Left renal pelvis (tissue), 4 donors: ENCODE results near the gene EVC. TPM values are rescaled to one million over a fixed set of nuclear protein-coding genes. Genes with fewer than 3 reads are reported as not detected.
"Not testable (repeated sequence)": the region's sequence is repeated elsewhere in the genome, so short reads cannot be mapped to it uniquely, and the experiment has no call there.

Experiments used
- DNase-seq, 4 donors: peaks; one replicate each; pipeline ENCODE4 v3.0.0-alpha.2; 2013; ENCODE audit warnings: low read depth in 4 of 4, low spot score in 3 of 4
- polyA plus RNA-seq, 4 donors: library from polyadenylated mRNA; unstranded; fragments of 120-200 nt; gene quantifications; one replicate each; pipeline ENCODE4 v1.2.1, GENCODE V29; 2013; ENCODE audit not compliant: insufficient read length in 4 of 4

EVC gene
- polyA plus RNA-seq, 4 donors: 29.2 to 47.9 (median 39.8) TPM

DNA sequence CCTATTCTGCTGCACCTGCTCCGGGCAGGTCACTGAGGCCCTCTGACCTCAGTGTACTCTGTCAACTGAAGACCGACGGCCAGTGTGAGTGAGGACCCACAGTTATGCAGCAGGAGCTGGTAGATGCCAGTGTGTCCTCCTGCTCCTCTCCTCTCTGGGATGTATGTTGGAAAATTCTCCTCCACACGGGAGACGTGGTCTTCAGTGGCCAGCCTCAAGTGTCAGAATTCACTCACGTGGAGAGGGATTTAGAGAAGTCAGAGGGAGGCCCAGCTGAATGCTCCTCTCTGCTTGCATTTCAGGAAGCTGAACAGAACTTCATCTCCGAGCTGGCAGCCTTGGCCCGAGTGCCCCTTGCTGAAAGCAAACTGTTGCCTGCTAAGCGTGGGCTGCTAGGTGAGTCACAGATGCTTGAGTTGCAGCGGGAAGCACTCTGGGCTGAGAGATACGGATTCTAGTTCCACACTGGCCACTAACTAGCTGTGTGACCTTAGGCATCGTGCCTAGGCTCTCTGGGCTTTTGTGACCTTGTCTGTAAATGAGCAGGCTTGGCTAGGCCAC is 98.3 kb downstream of the EVC start:
- no peak for DNase-seq

DNA sequence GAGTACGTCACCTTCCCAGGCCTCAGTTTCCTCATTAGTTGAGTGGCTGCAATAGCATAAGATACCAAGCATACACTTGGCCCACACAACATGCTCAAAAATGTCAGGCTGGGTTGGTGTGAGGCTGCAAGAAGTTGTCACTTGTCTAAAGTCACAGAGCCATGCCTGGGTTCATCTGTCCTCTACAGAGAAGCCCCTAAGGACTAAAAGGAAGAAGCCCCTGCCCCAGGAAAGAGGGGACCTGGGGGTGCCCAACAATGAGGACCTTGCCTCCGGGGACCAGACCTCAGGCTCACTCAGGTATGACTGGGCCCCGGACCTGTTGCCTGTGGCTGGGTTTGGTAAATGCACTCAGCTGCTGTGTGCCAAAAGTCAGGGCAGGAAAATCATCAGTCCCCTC is 99.2 kb downstream of the EVC start:
- DNase-seq: no peak

DNA sequence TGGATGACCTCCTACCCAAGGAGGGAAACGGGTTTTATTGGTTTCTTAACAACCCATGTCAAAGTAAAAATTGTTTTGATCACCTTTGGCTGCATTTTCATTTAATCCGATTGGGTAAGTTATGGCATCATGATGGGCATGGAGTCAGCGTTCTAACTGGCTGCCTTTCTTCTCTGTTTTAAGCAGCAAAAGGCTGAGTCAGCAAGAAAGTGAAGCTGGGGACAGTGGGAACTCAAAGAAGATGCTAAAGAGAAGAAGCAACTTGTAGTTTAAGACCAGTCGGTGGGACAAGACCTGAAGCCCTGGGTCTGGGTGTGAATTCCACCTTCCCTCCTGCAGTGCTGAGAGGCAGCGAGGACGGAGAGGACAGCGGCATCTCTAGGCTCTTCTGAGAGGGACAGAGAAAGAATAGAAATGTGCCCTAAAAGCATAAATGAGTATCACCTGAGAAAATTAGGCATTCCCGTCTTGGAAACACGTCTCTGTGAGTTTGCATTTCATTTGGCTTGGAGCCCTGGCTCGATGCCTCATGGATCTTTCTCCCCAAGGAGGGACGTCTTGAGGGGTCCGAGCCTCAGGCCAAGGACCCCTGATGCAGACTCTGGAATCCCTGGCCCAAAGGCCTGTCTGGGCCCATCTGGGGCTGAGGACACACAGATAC is 99.9 kb downstream of the EVC start:
- no peak for DNase-seq

DNA sequence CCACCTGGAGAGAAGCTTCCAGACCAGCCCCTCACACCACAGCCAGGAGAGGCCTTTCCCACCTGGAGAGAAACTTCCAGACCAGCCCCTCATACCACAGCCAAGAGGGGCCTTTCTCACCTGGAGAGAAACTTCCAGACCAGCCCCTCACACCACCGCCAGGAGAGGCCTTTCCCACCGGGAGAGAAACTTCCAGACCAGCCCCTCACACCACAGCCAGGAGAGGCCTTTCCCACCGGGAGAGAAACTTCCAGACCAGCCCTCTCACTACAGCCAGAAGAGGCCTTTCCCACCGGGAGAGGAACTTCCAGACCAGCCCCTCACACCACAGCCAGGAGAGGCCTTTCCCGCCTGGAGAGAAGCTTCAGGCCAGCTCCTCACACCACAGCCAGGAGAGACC is 101.1 kb downstream of the EVC start:
- DNase-seq: not testable (repeated sequence)

DNA sequence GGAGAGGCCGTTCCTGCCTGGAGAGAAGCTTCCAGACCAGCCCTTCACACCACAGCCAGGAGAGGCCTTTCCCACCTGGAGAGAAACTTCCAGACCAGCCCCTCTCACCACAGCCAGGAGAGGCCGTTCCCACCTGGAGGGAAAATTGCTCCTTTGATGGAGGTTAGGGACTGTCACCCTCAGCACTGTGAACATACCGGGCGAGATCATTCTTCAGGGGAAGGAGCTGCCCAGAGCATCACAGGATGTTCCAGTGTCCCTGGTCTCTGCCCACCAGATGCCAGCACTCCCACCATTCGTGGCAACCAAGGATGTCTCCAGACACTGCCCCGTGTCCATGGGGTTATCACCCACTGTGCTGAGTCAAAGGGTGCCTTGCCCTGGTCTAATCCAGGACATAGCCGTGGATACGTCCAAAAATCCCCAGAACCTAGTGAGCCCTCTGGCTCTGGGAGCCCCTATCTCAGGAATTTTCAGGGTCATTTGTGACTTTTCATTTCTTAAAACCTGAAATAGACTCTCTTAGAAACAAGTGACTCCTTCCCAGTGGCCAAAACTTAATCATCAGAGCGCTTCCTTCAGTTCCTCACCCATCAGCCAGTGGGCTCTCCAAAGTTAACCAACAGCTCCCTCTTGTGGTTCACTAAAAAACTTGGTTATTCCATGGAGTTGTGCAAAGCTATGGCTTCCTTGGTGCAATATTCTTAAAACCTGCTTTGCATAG is 101.7 kb downstream of the EVC start:
- peak; percentile 18 to 42 (median 37) for DNase-seq

DNA sequence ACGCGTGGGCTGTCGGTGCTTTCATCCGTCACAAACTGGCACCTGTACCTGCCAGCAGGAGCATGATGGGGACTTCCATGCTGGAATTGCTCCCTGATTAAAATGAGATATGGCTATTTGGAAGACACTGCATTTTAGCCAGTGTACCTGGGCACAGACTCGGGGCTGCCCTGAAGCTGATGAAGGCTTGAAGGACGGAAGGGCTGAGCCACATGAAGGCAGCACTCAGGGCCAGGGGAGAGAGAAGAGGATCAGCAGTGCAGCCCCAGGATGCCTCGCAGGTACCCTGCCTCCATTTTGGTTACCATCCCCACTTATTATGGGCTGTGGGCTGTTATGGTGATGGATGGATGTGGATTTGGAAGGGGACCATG is 102.9 kb downstream of the EVC start:
- DNase-seq: no peak

DNA sequence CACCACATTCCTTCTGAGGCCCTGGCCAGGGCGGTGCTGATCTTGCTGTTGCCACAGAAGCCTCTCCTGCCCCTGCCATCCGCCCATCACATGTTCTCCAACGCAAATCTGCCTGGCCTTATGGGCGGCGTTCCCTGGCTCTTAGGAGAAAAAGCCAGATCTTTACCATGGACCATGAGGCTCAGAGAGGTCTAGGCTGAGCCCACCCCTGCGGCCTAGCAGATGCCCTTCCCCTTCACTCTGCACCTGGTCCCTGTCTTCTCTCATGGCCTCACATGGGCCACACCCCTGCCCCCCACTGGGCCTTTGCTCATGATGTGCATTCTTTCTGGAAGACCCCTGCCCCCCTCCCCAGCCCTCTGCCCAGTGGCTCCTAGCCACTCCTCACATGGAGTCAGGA is 103.4 kb downstream of the EVC start:
- DNase-seq: no peak

DNA sequence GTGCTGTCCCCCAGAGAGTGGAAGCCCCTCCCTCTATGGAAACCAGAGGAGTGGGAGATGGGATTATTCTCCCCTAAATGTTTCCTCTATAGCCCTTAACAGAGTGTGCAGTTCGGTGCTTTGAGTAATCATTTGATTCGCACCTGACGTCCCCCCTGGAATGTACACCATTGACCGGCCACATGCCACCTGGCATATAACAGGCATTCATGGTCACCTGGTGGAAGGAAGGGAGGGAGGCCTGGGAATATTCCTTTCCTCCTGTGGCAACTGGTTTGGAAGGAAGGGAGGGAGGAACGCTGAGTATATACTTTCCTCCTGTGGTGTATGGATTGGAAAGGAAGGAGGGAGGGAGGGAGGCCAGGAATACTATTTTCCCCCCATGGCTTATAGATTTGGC is 104.6 kb downstream of the EVC start:
- no peak for DNase-seq

DNA sequence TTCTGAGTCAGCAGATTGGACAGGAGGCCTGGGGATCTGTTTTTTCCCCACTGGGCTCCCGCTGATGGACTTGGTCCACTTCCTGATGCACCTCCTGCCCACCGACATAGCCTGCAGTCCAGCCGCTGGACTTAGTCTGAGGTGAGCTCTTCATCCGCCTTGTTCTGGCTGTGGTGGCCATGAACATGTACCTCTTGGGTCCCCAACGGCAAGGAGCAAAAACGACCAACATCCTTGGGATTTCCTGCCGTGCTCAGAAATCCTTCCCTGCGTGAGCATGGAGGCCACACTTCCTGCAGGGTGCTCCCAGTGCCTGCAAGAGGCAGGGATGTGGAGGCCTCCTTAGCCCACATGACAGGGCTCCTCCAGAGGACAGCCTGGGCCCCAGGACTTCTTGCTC is 105.1 kb downstream of the EVC start:
- DNase-seq: no peak

DNA sequence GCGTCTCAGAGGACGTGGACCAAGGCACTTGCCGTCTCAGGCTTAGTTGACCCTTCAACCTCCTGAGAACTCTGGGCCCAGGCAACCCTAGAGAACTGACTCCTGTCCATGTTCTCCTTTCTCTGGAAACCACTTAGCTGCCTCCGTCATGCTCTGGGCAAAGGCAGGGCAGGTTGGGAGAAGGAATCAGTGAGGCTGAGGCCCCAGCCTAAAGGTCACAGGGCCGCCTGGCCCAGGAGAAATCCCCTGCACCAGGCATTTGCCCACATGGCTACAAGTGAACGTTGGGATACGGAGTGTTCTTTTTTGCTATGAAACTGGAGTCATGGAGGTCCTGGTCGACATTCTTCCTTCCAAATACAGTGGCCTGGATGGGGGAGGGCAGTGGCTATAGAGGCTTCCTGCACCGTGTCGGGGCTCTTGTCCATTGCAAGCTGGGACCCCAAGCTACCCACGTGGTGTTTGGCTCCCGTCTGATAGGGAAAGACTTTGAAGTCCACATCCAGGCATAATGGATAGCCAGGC is 105.9 kb downstream of the EVC start:
- no peak for DNase-seq

DNA sequence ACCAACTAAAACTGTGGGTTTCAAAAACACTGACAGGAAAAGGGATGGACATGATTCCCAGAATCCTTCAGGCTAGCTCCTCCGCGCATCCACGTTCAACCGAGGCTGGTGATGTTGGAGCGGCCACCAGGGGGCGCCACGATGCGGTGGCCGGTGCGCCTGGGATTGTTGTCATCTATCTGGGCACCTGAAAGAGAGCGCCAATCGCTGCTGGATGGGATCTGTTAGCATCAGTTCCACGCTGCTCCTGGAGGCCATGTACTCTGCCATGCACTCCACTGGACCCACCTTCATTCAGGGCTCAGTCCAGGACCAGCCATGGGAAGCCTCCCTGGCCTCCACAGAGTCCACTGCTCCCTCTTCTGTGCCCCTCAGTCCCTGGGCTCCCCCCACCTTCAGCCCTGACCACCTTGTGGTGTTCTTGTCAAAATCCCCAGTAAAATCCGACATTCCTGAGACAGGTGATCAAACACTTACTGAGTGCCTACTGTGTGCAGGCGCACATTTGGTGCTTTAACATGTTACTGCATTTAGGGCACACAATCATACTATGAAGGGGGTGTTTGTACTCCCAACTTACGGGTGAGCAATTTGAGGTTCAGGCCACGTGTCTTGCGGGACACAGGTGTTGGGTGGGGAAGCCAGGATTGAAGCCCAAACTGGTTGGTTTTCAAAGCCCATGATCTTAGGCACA is 110.8 kb downstream of the EVC start:
- DNase-seq: no peak

DNA sequence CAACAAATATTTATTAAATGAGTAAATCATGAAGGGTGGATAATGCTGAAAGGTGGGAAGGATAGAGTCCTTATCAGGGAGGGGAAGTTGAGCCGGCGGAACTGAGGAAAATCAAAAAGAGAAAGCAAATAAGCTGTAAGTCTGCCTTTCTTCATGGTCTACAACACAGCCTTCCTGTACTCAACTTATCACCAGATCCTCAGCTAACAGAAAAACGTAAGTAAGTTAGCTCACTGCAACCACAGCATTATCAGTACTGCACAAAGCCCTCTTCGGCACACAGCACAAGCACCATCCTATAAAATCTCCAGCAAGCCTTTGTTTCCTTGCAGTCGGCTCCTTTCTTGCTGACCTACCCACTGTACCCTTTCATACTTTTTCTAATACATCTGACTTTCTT is 111.6 kb downstream of the EVC start:
- DNase-seq: no peak

DNA sequence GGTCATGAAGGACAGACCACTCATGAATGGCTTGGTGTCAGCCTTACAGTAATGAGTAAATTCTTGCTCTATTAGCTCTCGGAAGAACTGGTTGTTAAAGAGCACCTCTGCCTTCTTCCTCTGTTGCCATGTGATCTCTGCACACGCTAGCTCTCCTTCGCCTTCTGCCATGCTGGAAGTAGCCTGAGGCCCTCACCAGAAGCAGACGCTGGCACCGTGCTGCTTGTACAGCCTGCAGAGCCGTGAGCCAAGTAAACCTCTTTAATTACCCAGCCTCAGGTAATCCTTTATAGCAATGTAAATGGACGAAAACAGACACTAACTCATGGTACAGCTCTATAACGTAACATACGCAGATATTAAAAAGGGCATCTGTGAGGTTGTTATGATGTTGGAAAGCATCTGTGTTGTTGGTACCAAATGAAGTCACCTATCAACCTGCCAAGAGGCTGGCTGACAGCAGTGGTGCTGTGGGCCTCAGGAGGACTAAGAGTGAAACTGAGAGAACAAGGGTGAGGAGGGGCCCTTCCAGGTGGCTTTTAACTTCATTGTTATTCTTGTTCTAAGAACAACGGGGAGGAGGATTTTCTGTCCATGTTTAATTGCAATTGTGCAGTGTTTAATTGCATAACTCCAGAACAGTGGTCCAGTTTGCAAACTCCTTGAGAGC is 112.7 kb downstream of the EVC start:
- no peak for DNase-seq

DNA sequence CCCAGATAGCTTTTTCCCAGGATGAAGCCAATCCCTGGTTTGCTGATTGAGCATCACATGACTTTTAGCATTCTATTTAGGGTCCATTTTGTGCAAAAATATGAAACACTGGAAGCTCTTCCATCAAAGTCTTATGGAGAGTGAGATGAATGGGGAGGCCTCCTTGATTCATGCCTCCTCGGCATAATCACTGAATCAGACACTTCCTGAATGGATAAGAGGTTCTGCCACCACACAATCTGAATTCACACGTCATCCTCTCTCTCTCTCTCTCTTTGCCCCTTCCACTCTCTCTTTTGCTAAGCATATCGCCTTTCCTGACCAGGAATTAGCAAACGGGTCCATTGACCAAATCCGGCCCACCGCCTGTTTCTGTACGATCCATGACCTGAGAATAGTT is 113.2 kb downstream of the EVC start:
- no peak for DNase-seq

DNA sequence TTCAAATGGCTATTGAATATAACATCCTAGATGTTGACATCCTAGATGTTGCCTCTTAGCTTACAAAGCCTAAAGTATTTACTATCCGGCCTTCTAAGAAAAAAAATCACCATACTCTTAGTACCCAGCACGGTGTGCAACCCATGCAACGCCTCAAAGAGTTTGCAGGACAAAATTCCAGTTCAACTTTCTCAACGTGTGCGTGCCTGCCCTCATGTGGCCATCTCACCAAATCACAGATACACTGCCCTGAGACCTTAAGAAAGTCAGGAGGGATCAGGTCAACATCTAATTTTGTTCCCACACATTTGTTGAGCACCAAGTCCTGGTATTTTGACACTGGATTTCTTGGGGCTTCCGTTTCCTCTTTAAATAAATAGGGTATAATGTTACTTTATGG is 113.6 kb downstream of the EVC start:
- DNase-seq: no peak

DNA sequence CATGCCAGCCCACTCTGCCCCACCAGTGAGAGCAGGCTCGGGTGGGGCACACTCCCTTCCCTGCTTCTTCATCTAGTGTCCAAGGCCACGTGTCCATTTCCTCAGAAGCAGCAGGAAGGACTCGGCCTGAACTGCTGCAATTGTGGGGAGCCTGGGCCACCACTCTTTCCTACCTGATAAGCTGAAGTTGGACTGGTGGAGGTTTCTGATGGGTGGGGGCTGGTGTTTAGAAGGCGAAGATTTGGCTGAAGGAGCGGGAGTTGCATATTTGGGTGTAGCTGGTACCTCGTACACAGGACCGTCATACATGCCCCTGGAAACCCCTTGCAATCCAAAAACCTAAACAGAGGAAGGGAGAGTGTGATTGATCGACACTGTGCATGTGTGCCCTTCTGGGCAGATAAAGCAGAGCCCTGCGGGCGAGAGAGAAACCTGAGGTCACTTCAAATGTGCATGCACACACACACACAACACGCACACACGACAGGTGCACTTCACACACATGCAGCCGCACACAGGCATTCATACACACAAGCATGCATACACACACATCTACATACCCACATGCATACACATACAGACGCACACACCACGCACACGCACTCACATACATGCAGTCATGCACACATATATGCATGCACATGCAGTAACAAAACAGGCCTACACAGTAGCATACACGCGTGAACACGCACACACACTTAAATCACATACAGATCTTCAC is 114.5 kb downstream of the EVC start:
- no peak for DNase-seq

DNA sequence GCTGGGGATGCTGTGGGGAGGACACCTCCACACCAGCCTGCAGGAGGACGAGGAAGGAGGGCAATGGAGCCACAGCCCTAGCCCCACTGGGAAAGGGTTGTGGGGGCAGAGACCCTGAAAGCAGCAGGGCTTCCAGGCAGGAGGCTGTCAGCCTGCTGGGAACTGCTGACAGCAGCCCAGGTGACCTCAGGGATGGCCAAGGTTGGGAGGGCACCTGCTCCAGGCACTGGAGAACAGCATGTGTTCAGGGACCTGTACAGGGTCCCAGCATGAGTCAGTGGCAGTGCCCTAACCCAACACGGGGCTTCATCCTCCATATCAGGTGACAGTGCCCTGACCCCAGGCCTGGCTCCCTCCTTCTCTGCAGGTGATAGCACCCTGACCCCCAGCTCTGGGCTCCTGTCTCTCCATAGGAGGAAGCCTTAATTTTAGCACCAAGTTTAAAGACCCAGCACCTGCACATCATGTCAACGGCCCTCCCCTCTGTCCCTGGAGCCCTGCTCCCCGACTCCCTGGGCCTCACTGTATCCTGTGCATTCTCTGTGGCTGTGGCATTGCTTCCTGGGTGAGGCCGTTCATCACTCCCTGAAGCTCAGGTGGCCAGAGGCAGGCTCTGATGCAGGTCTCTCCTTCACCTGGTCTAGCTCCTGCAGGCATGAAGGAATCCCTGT is 115.6 kb downstream of the EVC start:
- no peak for DNase-seq

DNA sequence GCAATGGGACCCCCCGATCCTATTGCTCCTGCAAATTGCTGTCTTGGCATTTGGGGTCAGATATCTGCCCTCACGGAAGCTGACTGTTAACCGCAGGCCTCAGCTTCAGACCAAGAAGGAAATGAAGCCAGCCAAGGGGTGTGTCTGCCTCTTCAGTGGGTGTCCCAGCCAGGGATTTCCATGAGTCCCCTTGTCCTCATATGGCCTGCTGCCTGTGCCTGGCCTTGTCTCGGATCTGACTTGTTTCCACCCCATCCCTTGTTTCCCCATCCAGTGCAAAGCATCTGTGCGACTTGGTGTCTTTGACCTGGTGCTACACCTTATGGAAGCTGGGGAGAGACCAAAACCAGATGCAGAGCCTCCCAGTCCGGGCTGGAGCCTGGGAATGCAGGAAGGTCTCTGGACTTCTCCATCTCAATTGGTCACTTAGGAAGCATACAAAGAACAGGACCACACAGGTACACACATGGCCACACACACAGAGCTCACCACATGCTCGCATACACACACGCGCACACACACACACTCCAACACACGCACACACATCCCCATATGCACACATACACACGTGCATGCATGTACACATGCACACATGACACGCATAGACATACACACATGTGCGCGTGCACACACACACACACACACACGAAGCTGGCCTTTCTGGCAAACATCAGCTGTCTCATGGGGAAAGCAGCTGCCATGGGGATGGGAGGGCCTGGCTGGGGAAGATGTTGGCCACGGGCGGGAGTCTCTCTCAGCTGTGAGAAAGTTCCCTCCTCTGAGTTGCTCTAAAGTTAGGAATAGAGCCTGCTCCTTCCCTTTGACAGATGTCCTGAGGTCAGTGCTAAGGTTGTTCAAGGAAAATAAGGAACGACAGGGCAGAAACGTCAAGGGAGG is 116.4 kb downstream of the EVC start:
- no peak for DNase-seq

DNA sequence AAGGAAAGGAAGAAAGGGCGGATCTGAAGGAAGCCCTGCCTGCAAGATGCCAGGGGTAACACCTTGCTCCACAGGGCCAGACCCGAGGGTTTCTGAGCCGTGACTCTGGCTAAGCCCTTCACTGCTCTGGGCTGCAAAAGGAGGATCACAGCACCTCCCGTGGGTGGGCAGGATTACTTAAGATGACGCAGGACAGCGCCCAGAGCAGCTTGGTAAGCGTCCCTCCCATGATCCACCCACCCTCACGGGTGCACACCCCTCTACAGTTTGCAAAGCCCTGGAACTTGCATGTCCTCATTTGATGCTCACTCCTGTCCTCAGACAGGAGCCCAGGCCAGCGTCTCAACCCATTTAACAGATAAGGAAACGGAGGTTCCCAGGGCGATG is 117.0 kb downstream of the EVC start:
- no peak for DNase-seq
